RWPE2 (cell line): ENCODE measurements around the gene ZNF236.

ENCODE experiments used
- ATAC-seq: fragments of 200-7000 bp; cut with Tn5 transposase; 3 replicates; pipeline ENCODE4 v1.9.1; 2021; ENCODE audit warnings: low read depth
- DNase-seq: peaks from one replicate; pipeline ENCODE4 v3.0.0-alpha.2; 2020; ENCODE audit warnings: low spot score
- H3K27ac ChIP-seq: fragments of 450-650 bp; 2 replicates; pipeline ENCODE4 v1.5.1; 2017; ENCODE audit warnings: mild to moderate bottlenecking; ENCODE audit not compliant: poor library complexity, severe bottlenecking
- H3K27me3 ChIP-seq: fragments of 250-450 bp; sonication (Bioruptor Pico); 2 replicates; pipeline ENCODE4 v1.5.1; 2021; ENCODE audit warnings: mild to moderate bottlenecking, moderate library complexity; ENCODE audit not compliant: insufficient read depth, poor library complexity, severe bottlenecking
- H3K36me3 ChIP-seq: fragments of 250-450 bp; sonication (Bioruptor Pico); 2 replicates; pipeline ENCODE4 v1.5.1; 2020; ENCODE audit warnings: low read depth, mild to moderate bottlenecking, moderate library complexity
- H3K4me1 ChIP-seq: fragments of 250-450 bp; sonication (Bioruptor Pico); 2 replicates; pipeline ENCODE4 v1.5.1; 2021; ENCODE audit warnings: mild to moderate bottlenecking, moderate library complexity; ENCODE audit not compliant: insufficient read depth, poor library complexity, severe bottlenecking
- H3K4me3 ChIP-seq: fragments of 250-450 bp; sonication (Bioruptor Pico); 2 replicates; pipeline ENCODE4 v1.5.1; 2021; ENCODE audit warnings: mild to moderate bottlenecking, moderate library complexity; ENCODE audit not compliant: severe bottlenecking
- H3K9me3 ChIP-seq: fragments of 250-450 bp; sonication (Bioruptor Pico); 2 replicates; pipeline ENCODE4 v1.5.1; 2021; ENCODE audit warnings: mild to moderate bottlenecking, moderate library complexity; ENCODE audit not compliant: severe bottlenecking
- CTCF ChIP-seq: fragments of 450-650 bp; IDR thresholded peaks from one replicate; pipeline ENCODE4 v1.5.1; 2017; ENCODE audit warnings: mild to moderate bottlenecking, moderate library complexity; ENCODE audit not compliant: poor library complexity, severe bottlenecking

Gene ZNF236

GRCh38 chr18:76974386-76974785 is 152.0 kb downstream of the ZNF236 start:
- Histone ChIP-seq H3K4me3 (no peak overlapping the region), H3K9me3 (no peaks in the 10 kb centered on the region), H3K36me3 (peaks cover 11% of the 10 kb centered on the region), H3K27ac (no peak overlapping the region), H3K27me3 (no peaks in the 10 kb centered on the region), H3K4me1 (no peaks in the 10 kb centered on the region)
- ATAC-seq (no peak), DNase-seq (no peak)
- no peak for TF ChIP-seq CTCF

- ATAC-seq = no peak
- Histone ChIP-seq H3K4me1 (no peaks in the 10 kb centered on the region), H3K27me3 (no peaks in the 10 kb centered on the region), H3K9me3 (no peaks in the 10 kb centered on the region), H3K36me3 (no peaks in the 10 kb centered on the region), H3K27ac (no peak overlapping the region), H3K4me3 (no peak overlapping the region)
- DNase-seq = no peak
- no peak for TF ChIP-seq CTCF
These were observed 153.3 kb downstream of the ZNF236 start for GRCh38 chr18:76975577-76976110.

- DNase-seq (no peak), ATAC-seq (no peak)
- H3K4me3 ChIP-seq = no peak overlapping the region
- no peaks in the 10 kb centered on the region for H3K27me3 ChIP-seq
- no peak for TF ChIP-seq CTCF
- H3K36me3 ChIP-seq = no peaks in the 10 kb centered on the region
- no peak overlapping the region for H3K27ac ChIP-seq
- H3K4me1 ChIP-seq = no peaks in the 10 kb centered on the region
- H3K9me3 ChIP-seq = no peaks in the 10 kb centered on the region
These were observed 154.8 kb downstream of the ZNF236 start for GRCh38 chr18:76977108-76977621.

- no peak for DNase-seq
- Histone ChIP-seq H3K36me3 (no peaks in the 10 kb centered on the region), H3K9me3 (no peaks in the 10 kb centered on the region), H3K4me3 (no peak overlapping the region), H3K27me3 (no peaks in the 10 kb centered on the region), H3K4me1 (no peaks in the 10 kb centered on the region), H3K27ac (no peak overlapping the region)
- no peak for TF ChIP-seq CTCF
- no peak for ATAC-seq
These were observed 155.4 kb downstream of the ZNF236 start for GRCh38 chr18:76977684-76978232.

GRCh38 chr18:76978616-76979015 is 156.3 kb downstream of the ZNF236 start:
- no peak for ATAC-seq
- no peak for TF ChIP-seq CTCF
- no peak overlapping the region for H3K4me3 ChIP-seq
- no peaks in the 10 kb centered on the region for H3K4me1 ChIP-seq
- H3K27ac ChIP-seq = no peak overlapping the region
- DNase-seq = no peak
- no peaks in the 10 kb centered on the region for H3K9me3 ChIP-seq
- H3K27me3 ChIP-seq = no peaks in the 10 kb centered on the region
- no peaks in the 10 kb centered on the region for H3K36me3 ChIP-seq
